Activated T-cell treated with anti-CD3 and anti-CD28 coated beads, Interleukin-2, amount 50 U/mL, for 72 hours (primary cell): Measurements from ENCODE around the gene LAMTOR2. TPM values are rescaled to one million over a fixed set of nuclear protein-coding genes. Genes with fewer than 3 reads are reported as not detected.
A peak's percentile ranks its signal among the peaks of the same experiment; 100 is the strongest.
"Not testable (repeated sequence)": the region's sequence is repeated elsewhere in the genome, so short reads cannot be mapped to it uniquely, and the experiment has no call there.

ENCODE experiments used
- ATAC-seq, 2 donors: fragments of 150-1000 bp; cut with Tn5 transposase; replicated peaks in 1 of 2; 2 replicates each; pipeline ENCODE4 v1.10.0; 2021; ENCODE audit warnings: moderate library complexity in 2 of 2, mild to moderate bottlenecking in 1 of 2
- DNase-seq, 2 donors: peaks; one replicate each; pipeline ENCODE4 v3.0.0; 2021 to 2022; ENCODE audit warnings: mixed read lengths in 1 of 2
- H3K27ac Mint-ChIP-seq: one replicate; pipeline ENCODE4 v1.8.0; 2022; ENCODE audit warnings: mild to moderate bottlenecking, moderate library complexity, mixed read lengths
- H3K27me3 Mint-ChIP-seq: one replicate; pipeline ENCODE4 v1.8.0; 2022; ENCODE audit warnings: low read depth, mixed read lengths
- H3K36me3 Mint-ChIP-seq, 2 donors: one replicate each; pipeline ENCODE4 v1.8.0; 2022; ENCODE audit warnings: mixed read lengths in 2 of 2, mild to moderate bottlenecking in 1 of 2; ENCODE audit not compliant: insufficient read depth in 2 of 2
- H3K4me1 Mint-ChIP-seq: one replicate; pipeline ENCODE4 v1.8.0; 2022; ENCODE audit warnings: low read depth, mixed read lengths
- H3K4me3 Mint-ChIP-seq, 2 donors: one replicate each; pipeline ENCODE4 v1.8.0; 2022; ENCODE audit warnings: mild to moderate bottlenecking in 2 of 2, mixed read lengths in 2 of 2, moderate library complexity in 2 of 2
- H3K9me3 Mint-ChIP-seq, 2 donors: one replicate each; pipeline ENCODE4 v1.8.0; 2022; ENCODE audit warnings: mixed read lengths in 2 of 2
- total RNA-seq, 2 donors: library from RNA; stranded (reverse); gene quantifications; one replicate each; pipeline ENCODE4 v1.2.3, GENCODE V29; 2022

LAMTOR2 gene
- total RNA-seq, 2 donors from 2014 or later: 58.7 to 61.8 TPM

DNA sequence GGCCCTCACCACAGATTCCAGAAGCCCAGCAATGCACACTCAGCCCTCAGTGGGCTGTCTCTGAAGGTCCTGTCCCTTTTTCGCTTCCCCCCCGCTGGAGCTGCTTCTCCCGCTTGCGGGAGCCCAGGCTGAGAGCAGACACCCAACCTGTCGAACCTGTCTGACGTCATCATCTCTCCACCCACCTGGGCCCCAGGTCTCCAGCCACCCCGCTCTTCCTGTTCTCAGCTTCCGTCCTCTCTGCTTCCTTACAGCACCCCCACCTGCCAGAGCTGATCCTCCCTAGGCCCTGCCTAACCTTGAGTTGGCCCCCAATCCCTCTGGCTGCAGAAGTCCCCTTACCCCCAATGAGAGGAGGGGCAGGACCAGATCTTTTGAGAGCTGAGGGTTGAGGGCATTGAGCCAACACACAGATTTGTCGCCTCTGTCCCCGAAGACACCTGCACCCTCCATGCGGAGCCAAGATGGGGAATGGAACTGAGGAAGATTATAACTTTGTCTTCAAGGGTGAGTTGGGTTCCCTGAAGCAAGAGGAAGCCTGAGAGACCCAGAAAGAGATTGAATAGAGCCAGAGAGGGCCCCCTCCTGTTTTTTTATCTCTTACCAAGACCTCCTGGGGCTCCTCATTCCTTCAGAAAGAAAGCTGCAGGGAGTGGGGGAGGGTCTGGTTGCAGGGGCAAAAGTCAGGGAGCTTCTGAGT lies 6.5 kb downstream of the LAMTOR2 start, which contains the start of gene RAB25:
Gene RAB25 (plus strand): TSS at position 224 of the 700 bp plus-strand sequence. CDS start 241 bp downstream, at position 465.
- H3K4me1 Mint-ChIP-seq: peaks cover 28% of the 10 kb centered on the region
- no peak for DNase-seq
- H3K9me3 Mint-ChIP-seq: no peaks in the 10 kb centered on the region
- peaks cover 0 to 2% of the 10 kb centered on the region in 2 donors for H3K36me3 Mint-ChIP-seq
- H3K4me3 Mint-ChIP-seq: no peak within 1 kb of the TSS
- H3K27me3 Mint-ChIP-seq: no peaks in the 10 kb centered on the region
- no peak for ATAC-seq
- peak within 1 kb of the TSS; percentile 20 for H3K27ac Mint-ChIP-seq

DNA sequence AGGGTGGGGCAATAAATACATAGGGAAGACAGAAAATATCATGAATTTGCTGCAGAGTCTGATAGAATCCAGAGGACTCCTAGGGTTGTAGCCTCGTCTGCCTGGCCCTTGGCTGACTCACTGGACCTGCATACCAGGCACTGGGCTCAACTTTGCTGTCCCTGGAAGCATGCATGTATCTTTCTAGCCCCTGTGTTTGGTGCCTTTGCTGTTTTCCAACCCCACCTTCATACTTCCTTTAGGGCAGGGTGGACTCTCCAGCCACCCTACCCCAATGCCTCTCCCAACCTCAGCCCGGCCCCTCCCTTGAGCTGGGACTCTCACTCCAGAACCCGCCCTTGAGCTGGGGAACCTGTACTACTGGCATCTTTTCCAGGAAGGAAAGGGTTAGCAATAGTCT lies 7.6 kb downstream of the LAMTOR2 start:
- no peak overlapping the region for H3K27ac Mint-ChIP-seq
- H3K4me1 Mint-ChIP-seq: peaks cover 26% of the 10 kb centered on the region
- H3K36me3 Mint-ChIP-seq: no peaks in the 10 kb centered on the region
- DNase-seq: no peak
- H3K27me3 Mint-ChIP-seq: no peaks in the 10 kb centered on the region
- no peak overlapping the region for H3K4me3 Mint-ChIP-seq
- H3K9me3 Mint-ChIP-seq: no peaks in the 10 kb centered on the region
- no peak for ATAC-seq

DNA sequence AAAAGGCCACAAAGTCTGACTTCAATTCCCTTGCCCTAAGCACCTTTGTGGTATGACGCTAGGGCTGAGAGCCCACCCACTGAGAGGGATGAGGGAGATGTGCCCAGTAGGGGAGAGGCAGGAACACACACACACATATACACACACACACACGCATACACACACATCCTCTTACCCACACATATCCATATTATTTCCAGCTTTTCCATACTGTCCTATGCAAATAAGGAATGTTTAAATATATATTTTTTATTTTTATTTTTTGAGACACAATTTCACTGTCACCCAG lies 9.4 kb downstream of the LAMTOR2 start:
- DNase-seq (no peak), ATAC-seq (no peak)
- Mint-ChIP-seq H3K9me3 (no peaks in the 10 kb centered on the region), H3K27me3 (no peaks in the 10 kb centered on the region), H3K27ac (no peak overlapping the region), H3K4me3 (no peak overlapping the region), H3K36me3 (no peaks in the 10 kb centered on the region), H3K4me1 (peaks cover 26% of the 10 kb centered on the region)

DNA sequence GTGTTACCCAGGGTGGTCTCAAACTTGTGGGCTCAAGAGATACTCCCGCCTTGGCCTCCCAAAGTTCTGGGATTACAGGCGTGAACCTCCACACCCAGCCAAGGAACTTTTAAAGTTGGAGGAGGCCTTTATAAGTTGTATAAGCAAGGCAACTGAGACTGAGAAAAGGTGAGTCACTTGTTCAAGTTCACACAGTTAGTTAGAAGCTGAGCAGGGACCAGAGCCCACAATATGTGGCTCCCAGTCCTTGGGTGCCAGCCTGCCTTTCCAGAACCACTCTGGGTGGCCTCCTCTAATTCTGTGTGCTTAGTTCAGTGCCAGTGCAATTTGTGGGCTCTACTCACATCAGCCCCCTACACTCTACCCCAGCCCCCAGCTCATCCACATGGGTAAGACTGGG lies 10.0 kb downstream of the LAMTOR2 start:
- Mint-ChIP-seq H3K27me3 (no peaks in the 10 kb centered on the region), H3K36me3 (no peaks in the 10 kb centered on the region), H3K4me1 (peaks cover 26% of the 10 kb centered on the region), H3K27ac (no peak overlapping the region), H3K9me3 (no peaks in the 10 kb centered on the region), H3K4me3 (no peak overlapping the region)
- DNase-seq (peak in 1 of 2 donors; percentile 13), ATAC-seq (peak; percentile 72 to 73)

DNA sequence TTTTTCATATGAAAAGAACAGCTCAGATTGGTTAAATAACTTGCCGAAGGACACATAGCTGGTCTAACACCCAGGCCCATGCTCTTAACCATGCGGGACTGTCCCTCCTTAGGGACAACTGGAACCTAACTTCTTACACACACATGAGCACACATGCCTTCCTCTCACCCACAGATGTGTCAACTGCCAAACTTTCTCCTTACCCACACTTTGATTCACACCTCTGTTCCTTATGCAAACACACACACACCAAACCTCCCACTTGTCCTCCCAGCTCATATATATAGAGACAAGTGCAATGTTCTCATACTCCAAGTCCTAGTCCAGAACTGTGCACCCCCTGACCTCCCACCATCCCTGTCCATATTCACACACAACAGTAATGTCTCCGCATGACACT lies 10.6 kb downstream of the LAMTOR2 start:
- H3K27me3 Mint-ChIP-seq: no peaks in the 10 kb centered on the region
- H3K36me3 Mint-ChIP-seq: no peaks in the 10 kb centered on the region
- DNase-seq: no peak
- no peak overlapping the region for H3K27ac Mint-ChIP-seq
- H3K4me3 Mint-ChIP-seq: no peak overlapping the region
- ATAC-seq: peak; percentile 40 to 58
- H3K9me3 Mint-ChIP-seq: no peaks in the 10 kb centered on the region
- peaks cover 26% of the 10 kb centered on the region for H3K4me1 Mint-ChIP-seq

DNA sequence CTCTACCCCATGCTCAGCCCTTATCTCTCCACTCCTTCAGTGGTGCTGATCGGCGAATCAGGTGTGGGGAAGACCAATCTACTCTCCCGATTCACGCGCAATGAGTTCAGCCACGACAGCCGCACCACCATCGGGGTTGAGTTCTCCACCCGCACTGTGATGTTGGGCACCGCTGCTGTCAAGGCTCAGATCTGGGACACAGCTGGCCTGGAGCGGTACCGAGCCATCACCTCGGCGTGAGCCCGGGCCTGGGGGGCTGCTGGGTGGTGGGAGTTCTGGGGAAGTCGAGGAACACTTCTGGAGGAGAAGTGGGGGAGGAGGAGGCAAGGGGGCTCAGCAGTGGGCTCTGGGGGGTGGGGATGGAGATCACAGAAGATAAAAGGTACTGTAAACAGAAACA lies 11.3 kb downstream of the LAMTOR2 start:
- ATAC-seq (no peak), DNase-seq (no peak)
- no peaks in the 10 kb centered on the region for H3K36me3 Mint-ChIP-seq
- no peak overlapping the region for H3K4me3 Mint-ChIP-seq
- H3K9me3 Mint-ChIP-seq: no peaks in the 10 kb centered on the region
- no peak overlapping the region for H3K27ac Mint-ChIP-seq
- H3K4me1 Mint-ChIP-seq: peaks cover 24% of the 10 kb centered on the region
- H3K27me3 Mint-ChIP-seq: no peaks in the 10 kb centered on the region

DNA sequence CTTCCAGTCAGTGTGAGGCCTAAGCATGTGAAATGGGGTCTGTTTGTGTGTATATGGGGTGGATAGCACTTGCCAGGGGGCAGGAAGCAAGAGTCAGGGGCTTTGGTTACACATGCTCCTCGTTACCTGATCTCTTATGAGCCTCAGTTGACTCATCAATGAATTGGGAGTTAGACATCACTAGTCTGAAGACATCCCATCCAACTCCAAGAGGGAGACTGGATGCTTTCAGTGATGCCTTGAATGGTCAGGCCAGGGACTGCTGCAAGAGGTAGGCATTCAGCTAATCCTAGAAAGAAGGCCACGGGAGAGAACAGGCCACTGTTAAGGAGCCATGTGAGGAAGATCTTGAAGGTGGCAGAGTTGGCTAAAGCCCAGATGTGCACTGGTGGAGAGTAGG lies 12.7 kb downstream of the LAMTOR2 start:
- no peak for ATAC-seq
- Mint-ChIP-seq H3K36me3 (no peaks in the 10 kb centered on the region), H3K4me1 (peaks cover 21% of the 10 kb centered on the region), H3K27ac (no peak overlapping the region), H3K9me3 (no peaks in the 10 kb centered on the region), H3K4me3 (no peak overlapping the region), H3K27me3 (no peaks in the 10 kb centered on the region)
- no peak for DNase-seq

DNA sequence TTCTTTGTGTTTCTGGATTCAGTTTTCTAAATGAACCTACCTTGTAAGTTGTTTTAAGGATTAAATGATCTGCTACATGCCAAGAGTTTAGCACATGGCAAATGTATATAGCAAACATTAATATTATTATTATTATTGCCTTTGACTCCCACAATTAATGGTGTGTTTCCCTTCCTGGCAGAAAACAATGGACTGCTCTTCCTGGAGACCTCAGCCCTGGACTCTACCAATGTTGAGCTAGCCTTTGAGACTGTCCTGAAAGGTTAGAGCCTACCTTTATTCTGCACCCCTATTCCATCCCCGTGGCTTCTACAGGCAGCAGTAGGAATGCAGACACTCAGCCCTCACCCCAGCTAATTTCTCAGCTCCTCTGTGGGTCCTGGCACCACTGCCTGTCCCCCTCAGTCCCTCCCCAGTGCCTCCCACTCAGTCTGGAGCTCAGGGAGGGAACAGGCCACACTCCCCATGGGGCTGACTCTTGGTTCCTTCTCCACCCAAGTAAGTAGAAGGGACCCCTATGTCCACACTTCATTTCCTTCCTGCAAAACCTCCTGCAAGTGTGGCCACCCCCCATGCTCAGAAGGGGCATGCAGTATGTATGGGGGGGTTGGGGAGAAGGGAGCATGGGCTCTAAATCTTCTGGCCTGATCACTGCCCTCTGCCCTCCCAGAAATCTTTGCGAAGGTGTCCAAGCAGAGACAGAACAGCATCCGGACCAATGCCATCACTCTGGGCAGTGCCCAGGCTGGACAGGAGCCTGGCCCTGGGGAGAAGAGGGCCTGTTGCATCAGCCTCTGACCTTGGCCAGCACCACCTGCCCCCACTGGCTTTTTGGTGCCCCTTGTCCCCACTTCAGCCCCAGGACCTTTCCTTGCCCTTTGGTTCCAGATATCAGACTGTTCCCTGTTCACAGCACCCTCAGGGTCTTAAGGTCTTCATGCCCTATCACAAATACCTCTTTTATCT lies 15.2 kb downstream of the LAMTOR2 start:
- Mint-ChIP-seq H3K4me3 (no peak overlapping the region), H3K4me1 (peaks cover 16% of the 10 kb centered on the region), H3K27ac (no peak overlapping the region), H3K36me3 (no peaks in the 10 kb centered on the region), H3K27me3 (no peaks in the 10 kb centered on the region), H3K9me3 (no peaks in the 10 kb centered on the region)
- ATAC-seq: no peak
- no peak for DNase-seq

DNA sequence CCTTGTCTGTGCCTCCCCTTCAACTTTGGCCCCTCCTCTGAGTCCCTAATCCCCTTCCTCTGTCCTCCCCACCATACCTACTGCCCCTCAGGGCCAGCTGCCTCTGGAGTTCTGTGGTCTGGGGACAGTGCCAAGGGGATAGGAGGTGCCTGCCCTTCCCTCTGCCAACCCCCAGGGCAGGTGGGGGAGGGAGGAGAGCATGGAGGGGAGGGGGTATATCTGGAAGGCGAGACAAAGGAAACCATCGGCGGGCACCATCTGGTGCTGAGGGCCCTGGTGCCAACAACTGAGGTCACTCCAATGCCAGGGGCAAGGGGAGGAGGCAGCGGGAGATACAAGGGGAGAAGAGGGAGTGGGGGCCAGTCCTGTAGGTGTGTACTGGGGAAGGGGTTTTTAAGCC lies 16.0 kb downstream of the LAMTOR2 start:
- ATAC-seq: no peak
- no peak for DNase-seq
- Mint-ChIP-seq H3K36me3 (no peaks in the 10 kb centered on the region), H3K27ac (no peak overlapping the region), H3K4me1 (peaks cover 8% of the 10 kb centered on the region), H3K27me3 (peaks cover 4% of the 10 kb centered on the region), H3K9me3 (no peaks in the 10 kb centered on the region), H3K4me3 (no peak overlapping the region)

DNA sequence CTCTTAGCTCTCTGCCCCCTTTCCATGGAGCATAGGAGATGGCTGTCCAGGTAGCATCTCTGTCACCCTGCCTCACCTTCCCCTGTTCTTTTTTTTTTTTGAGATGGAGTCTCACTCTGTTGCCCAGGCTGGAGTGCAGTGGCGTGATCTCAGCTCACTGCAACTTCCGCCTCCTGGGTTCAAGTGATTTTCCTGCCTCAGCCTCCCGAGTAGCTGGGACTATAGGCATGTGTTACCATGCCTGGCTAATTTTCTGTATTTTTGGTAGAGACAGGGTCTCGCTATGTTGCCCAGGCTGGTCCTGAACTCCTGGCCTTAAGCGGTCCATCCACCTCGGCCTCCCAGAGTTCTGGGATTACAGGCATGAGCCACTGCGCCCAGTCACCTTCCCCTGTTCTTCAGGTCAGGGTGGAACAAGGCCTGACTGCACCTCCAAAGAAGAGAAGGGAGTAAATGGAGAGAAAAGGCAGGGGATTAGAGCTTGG lies 16.8 kb downstream of the LAMTOR2 start:
- not testable (repeated sequence) for H3K36me3 Mint-ChIP-seq, ATAC-seq, DNase-seq, H3K27ac Mint-ChIP-seq, H3K27me3 Mint-ChIP-seq, H3K4me1 Mint-ChIP-seq, H3K9me3 Mint-ChIP-seq, H3K4me3 Mint-ChIP-seq

DNA sequence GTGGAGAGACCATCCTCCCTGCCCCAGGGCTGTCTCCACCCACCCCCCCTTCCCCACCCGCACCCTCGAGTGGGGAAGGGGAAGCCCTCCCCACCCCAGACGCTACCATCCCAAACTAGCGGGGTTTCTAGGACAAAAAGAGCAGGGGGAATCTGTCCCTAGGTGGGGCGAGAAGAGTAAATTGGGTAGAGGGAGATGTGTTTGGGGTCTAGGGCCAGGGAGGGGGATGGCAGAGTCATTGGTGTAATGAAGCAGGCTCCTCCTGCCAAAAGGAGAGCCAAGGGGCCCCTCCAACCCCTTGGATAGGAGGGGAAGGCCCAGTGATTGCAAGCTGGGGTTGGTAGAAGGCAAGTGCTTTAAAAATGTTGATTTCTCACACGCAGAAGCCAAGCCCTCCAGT lies 17.7 kb downstream of the LAMTOR2 start:
- Mint-ChIP-seq H3K27ac (no peak overlapping the region), H3K27me3 (peaks cover 6% of the 10 kb centered on the region), H3K36me3 (no peaks in the 10 kb centered on the region), H3K4me1 (no peaks in the 10 kb centered on the region), H3K9me3 (no peaks in the 10 kb centered on the region), H3K4me3 (no peak overlapping the region)
- ATAC-seq (no peak), DNase-seq (no peak)

DNA sequence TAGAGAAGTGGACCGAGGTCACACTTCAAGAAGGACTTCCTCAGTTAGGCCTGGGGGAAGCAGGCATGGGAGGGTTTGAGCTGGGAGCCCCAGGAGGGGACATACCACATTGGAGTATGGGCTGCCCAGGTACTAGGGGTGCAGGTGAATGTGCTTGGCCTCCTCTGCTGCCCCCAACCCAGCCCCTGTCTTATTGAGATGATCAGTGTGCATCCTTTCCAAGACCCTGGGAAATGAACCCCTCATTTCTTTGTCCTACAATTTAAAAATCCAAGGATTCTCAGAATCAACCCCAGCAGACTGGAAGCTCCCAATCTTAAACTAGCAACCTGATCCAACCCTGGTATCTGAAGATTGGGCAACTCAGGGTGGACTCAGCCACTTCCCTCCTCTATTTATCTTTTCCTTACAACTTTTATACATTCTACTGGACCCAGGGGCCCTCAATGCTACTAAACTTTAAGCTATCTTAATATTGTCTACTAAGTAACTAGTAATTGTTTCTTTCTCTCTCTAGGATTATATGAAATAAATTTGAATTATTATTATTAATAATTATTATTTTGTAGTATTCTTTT lies 18.6 kb downstream of the LAMTOR2 start:
- no peak for ATAC-seq
- H3K27ac Mint-ChIP-seq: no peak overlapping the region
- DNase-seq: no peak
- H3K36me3 Mint-ChIP-seq: no peaks in the 10 kb centered on the region
- no peak overlapping the region for H3K4me3 Mint-ChIP-seq
- no peaks in the 10 kb centered on the region for H3K4me1 Mint-ChIP-seq
- no peaks in the 10 kb centered on the region for H3K9me3 Mint-ChIP-seq
- H3K27me3 Mint-ChIP-seq: peaks cover 13% of the 10 kb centered on the region

DNA sequence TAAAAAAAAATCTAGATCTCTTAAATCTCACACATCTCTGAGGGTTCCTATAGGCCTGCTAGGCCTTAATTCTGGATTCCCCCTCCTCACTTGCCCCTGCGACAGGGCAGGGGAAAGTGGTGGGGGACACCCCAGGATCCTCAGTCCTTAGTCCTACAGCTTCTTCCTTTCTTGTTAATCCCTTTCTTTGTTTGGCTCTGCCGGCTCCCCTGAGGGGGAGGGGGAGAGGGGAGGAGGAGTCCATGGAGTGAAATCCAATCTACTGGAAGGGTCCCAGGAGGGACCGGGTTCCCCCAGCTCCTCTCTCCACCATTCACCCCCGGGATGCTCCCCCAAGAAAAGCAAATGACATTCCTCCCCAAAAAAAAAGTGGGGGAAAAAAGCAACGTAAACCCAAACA lies 19.2 kb downstream of the LAMTOR2 start:
- H3K36me3 Mint-ChIP-seq: no peaks in the 10 kb centered on the region

More for the DNA sequence above, 19.2 kb downstream of the LAMTOR2 start:
- Mint-ChIP-seq H3K27me3 (peaks cover 17% of the 10 kb centered on the region), H3K27ac (no peak overlapping the region), H3K9me3 (no peaks in the 10 kb centered on the region), H3K4me1 (no peaks in the 10 kb centered on the region), H3K4me3 (no peak overlapping the region)
- ATAC-seq (no peak), DNase-seq (no peak)
